GM23248 (cell line): ENCODE data around the gene HES2.

Experiments used
- EZH2 ChIP-seq: fragments of 200-600 bp; sonication (generic); IDR thresholded peaks from 2 replicates; pipeline ENCODE4 v1.6.1; 2018; ENCODE audit warnings: antibody characterized with exemption, mild to moderate bottlenecking; ENCODE audit not compliant: insufficient read depth, poor library complexity, severe bottlenecking
- EZH2phosphoT487 ChIP-seq: fragments of 200-600 bp; sonication (generic); IDR thresholded peaks from 2 replicates; pipeline ENCODE4 v1.6.1; 2018; ENCODE audit warnings: antibody characterized with exemption, moderate library complexity, mild to moderate bottlenecking, low read depth; ENCODE audit not compliant: insufficient read depth

DNA sequence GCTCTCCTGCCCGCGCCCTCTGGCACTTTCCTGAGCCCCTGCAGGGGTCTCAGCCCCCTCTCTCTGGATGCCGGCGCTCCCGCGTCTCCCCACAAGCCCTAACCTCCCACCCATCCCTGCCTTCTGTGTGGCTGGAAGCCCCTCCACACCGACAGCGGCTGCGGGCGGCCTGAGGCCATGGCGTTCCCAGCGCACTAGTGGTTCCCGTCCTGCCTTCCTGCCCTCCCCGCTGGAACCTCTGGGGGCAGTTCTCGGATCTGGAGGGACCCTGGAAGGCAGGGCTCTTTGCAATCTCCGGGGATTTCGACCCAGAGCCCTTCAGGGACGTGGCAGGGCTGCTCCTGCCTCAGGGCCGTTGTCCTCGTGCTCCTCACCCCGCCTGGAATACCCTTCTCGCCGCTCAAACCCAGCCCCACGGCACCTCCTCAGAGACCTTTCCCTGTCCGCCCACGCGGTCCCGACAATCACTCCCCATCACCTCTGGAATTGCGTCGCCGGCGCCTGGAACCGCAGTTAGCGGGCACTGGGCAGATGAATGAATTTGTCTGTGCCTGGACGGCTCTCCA is 4.4 kb upstream of the HES2 start:
- TF ChIP-seq EZH2 (peak; percentile 65), EZH2phosphoT487 (0 out of 2 replicates have a peak, but pooled peaks have one; percentile 34)
